Muscle of leg (tissue), 11 donors: ENCODE data around the gene LDLRAD3. TPM values are rescaled to one million over a fixed set of nuclear protein-coding genes. Genes with fewer than 3 reads are reported as not detected.

Source experiments
- DNase-seq: peaks from one replicate; pipeline ENCODE4 v3.0.0; 2013
- H3K27ac ChIP-seq: one replicate; pipeline ENCODE4 v1.5.1; 2013; ENCODE audit warnings: mild to moderate bottlenecking, low read length, control low read depth
- H3K27me3 ChIP-seq: one replicate; pipeline ENCODE4 v1.6.1; 2013; ENCODE audit warnings: low read length; ENCODE audit not compliant: control insufficient read depth, insufficient read depth
- H3K36me3 ChIP-seq: one replicate; pipeline ENCODE4 v1.6.1; 2013; ENCODE audit warnings: low read length; ENCODE audit not compliant: control insufficient read depth, insufficient read depth
- H3K4me1 ChIP-seq: one replicate; pipeline ENCODE4 v1.6.1; 2013; ENCODE audit warnings: low read length; ENCODE audit not compliant: control insufficient read depth, insufficient read depth
- H3K4me3 ChIP-seq: one replicate; pipeline ENCODE4 v1.5.1; 2013; ENCODE audit warnings: low read length, control low read depth
- H3K9me3 ChIP-seq: replicated peaks from 2 replicates; pipeline ENCODE4 v1.6.1; 2013; ENCODE audit warnings: low read depth, low read length; ENCODE audit not compliant: control insufficient read depth
- WGBS: methylation state at CpG from one replicate; pipeline ENCODE4 v1.1.5; 2013; ENCODE audit warnings: missing lambda C conversion rate; ENCODE audit not compliant: insufficient coverage; 5-methylcytosine and 5-hydroxymethylcytosine counted together
- polyA plus RNA-seq, 8 donors: library from polyadenylated mRNA; unstranded; fragments of 120-200 nt; gene quantifications; one replicate each; pipeline versions ENCODE4 v1.2.1 to v1.2.3, GENCODE V29; 2013; ENCODE audit warnings: inconsistent platforms in 1 of 8, low replicate concordance in 1 of 8; ENCODE audit not compliant: insufficient read length in 8 of 8, insufficient read depth in 1 of 8
- total RNA-seq: library from RNA; stranded (reverse); fragments of 120-200 nt; gene quantifications from one replicate; pipeline ENCODE4 v1.2.4, GENCODE V29; 2013

Gene LDLRAD3
- total and polyA plus RNA-seq, 9 donors, result 12.0 to 28.6 (median 20.9) TPM

DNA sequence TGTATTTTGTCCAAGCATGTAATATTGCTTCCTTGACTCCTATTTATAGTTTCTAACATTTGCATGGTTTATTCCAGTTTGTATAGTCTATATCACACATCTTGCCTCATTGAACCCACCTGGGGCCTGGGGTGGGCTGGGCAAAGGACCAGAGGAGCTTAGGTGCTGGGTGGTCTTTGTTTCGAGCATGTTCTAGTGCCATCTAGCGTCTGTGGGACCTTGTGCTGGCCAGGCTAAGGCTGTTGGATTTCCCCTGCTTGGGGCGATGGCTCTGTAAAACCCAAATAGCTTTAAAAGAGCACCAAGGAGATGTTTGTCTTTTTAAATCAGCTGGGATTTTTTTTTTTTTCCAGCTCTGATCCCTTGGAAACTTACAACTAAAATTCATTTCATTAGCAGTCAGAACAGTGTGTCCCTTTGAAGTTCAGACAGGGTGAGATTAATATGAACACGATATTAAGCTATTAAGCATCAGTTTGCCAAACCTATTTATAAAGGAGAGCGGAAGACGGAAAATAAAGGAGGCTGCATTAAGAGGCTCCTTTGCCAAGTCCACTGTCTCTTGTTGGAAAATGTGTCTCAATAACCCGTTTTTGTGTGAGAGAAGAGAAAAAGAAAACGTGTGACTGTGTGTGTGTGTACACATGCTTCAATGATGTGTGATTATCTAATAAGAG is 188.0 kb downstream of the LDLRAD3 start:
- DNase-seq, result peak; percentile 90
- no peaks in the 10 kb centered on the region for H3K4me1 ChIP-seq
- peak overlapping the region; percentile 37 for H3K27ac ChIP-seq
- no peaks in the 10 kb centered on the region for H3K27me3 ChIP-seq
- peaks cover 6% of the 10 kb centered on the region for H3K36me3 ChIP-seq
- no peaks in the 10 kb centered on the region for H3K9me3 ChIP-seq
- H3K4me3 ChIP-seq, result no peak overlapping the region
- 30% methylated on average over 5 of the region's 8 CpGs for WGBS

- WGBS, result no CpG with 5 or more reads among the region's 1 CpG
- Histone ChIP-seq H3K27me3 (no peaks in the 10 kb centered on the region), H3K4me3 (no peak overlapping the region), H3K36me3 (peaks cover 8% of the 10 kb centered on the region), H3K27ac (no peak overlapping the region), H3K9me3 (no peaks in the 10 kb centered on the region), H3K4me1 (no peaks in the 10 kb centered on the region)
- no peak for DNase-seq
Measured at GRCh38 chr11:36132940-36133339, 189.1 kb downstream of the LDLRAD3 start.

DNA sequence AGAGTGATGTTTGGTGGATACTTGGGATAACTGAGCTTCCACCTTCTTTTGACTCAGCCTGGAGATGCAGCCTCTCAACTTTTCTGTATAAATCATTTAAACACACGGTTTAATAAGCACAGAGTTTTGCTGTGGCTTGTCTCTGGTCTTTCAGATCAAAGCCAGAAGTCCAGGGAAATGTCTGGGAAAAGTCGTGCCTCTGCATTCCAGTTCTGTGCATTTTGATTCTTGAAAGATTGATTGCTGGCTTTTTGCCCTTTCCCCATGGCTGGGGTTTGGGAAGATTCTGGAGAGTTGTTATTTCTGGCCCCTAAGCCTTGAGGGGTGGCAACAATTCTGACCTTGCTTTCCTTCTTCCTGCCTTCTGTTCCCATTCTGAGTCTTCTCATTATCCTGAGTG is 191.2 kb downstream of the LDLRAD3 start:
- Histone ChIP-seq H3K36me3 (peaks cover 2% of the 10 kb centered on the region), H3K9me3 (no peaks in the 10 kb centered on the region), H3K27me3 (no peaks in the 10 kb centered on the region), H3K4me1 (no peaks in the 10 kb centered on the region), H3K4me3 (no peak overlapping the region), H3K27ac (no peak overlapping the region)
- no CpG with 5 or more reads among the region's 2 CpGs for whole genome bisulfite sequencing
- no peak for DNase-seq

GRCh38 chr11:36139767-36140166 is 195.9 kb downstream of the LDLRAD3 start:
- H3K9me3 ChIP-seq, result no peaks in the 10 kb centered on the region
- H3K4me3 ChIP-seq, result no peak overlapping the region
- no peaks in the 10 kb centered on the region for H3K27me3 ChIP-seq
- 92% methylated on average over 2 of the region's 3 CpGs for WGBS
- no peak for DNase-seq
- peaks cover 6% of the 10 kb centered on the region for H3K4me1 ChIP-seq
- peaks cover 6% of the 10 kb centered on the region for H3K36me3 ChIP-seq
- H3K27ac ChIP-seq, result no peak overlapping the region

DNA sequence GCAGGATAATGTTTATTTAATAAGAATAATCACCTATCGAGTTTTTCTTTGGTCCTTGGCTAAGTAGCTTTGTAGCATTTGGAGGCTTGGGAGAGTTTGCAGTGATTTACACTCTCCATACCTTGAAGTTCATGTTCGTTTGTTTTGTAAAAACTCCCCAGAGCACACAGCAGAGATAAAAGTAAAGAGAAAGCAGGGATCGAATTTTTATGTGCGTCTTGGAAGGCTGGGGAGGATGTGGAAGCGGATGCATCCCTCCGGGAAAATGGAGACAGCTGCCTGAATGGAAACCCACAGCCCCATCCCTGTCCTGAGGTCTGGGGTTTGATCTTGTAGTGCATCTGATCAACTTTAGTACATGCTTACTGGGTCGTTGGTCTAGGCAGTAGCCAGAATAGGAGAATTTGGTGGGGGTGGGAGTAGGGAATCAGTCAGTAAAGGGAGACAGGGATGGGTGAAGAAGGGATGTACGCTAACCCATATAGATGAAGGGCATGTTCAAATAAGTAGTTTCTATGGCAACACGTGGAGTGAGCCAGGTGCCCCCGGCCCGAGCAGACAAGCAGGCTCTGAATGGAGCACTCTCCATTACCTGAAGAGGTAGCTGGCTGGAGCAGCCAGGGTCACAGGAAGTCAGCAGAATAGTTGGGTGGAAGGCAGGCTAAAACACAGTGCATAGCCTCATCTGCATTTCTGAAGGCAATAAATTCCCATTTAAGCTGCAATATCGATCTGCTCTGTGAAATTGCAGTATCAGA is 197.5 kb downstream of the LDLRAD3 start:
- Histone ChIP-seq H3K36me3 (peaks cover 6% of the 10 kb centered on the region), H3K4me1 (peaks cover 6% of the 10 kb centered on the region), H3K27me3 (no peaks in the 10 kb centered on the region), H3K4me3 (no peak overlapping the region), H3K9me3 (no peaks in the 10 kb centered on the region), H3K27ac (no peak overlapping the region)
- WGBS, result 33% methylated on average over 6 of the region's 12 CpGs
- no peak for DNase-seq

DNA sequence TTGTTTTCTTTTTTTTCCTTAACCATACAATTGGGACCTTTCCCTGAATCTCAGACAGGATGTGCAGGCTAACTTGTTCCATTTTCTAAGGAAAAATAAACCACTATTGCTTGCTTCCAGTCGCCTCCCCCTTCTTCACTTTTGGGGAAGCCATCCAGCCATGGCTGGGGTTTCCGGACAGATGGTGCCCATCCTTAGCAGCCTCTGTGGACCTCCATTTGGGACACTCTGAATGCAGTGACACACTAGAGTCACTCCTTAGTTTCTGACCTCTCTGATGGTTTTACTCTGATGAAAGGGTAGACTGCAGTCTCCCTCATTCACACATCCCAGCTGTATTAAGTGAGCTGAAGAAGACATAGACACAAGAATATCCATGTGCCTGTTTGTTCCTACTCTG is 198.1 kb downstream of the LDLRAD3 start:
- H3K27me3 ChIP-seq, result no peaks in the 10 kb centered on the region
- no peak for DNase-seq
- H3K36me3 ChIP-seq, result peaks cover 6% of the 10 kb centered on the region
- WGBS, result 60% methylated on average over 1 of the region's 2 CpGs
- no peak overlapping the region for H3K4me3 ChIP-seq
- H3K27ac ChIP-seq, result no peak overlapping the region
- H3K9me3 ChIP-seq, result no peaks in the 10 kb centered on the region
- peaks cover 6% of the 10 kb centered on the region for H3K4me1 ChIP-seq

- WGBS, result 0% methylated on average over 1 of the region's 8 CpGs
- H3K27ac ChIP-seq, result no peak overlapping the region
- no peaks in the 10 kb centered on the region for H3K9me3 ChIP-seq
- no peak overlapping the region for H3K4me3 ChIP-seq
- H3K27me3 ChIP-seq, result no peaks in the 10 kb centered on the region
- peaks cover 6% of the 10 kb centered on the region for H3K4me1 ChIP-seq
- DNase-seq, result no peak
- peaks cover 7% of the 10 kb centered on the region for H3K36me3 ChIP-seq
Measured at GRCh38 chr11:36142439-36142838, 198.6 kb downstream of the LDLRAD3 start.

GRCh38 chr11:36142879-36143278 is 199.0 kb downstream of the LDLRAD3 start:
- Histone ChIP-seq H3K4me1 (peaks cover 6% of the 10 kb centered on the region), H3K27me3 (no peaks in the 10 kb centered on the region), H3K4me3 (no peak overlapping the region), H3K27ac (no peak overlapping the region), H3K9me3 (no peaks in the 10 kb centered on the region), H3K36me3 (peaks cover 8% of the 10 kb centered on the region)
- 92% methylated on average over 4 of the region's 6 CpGs for WGBS
- DNase-seq, result no peak

DNA sequence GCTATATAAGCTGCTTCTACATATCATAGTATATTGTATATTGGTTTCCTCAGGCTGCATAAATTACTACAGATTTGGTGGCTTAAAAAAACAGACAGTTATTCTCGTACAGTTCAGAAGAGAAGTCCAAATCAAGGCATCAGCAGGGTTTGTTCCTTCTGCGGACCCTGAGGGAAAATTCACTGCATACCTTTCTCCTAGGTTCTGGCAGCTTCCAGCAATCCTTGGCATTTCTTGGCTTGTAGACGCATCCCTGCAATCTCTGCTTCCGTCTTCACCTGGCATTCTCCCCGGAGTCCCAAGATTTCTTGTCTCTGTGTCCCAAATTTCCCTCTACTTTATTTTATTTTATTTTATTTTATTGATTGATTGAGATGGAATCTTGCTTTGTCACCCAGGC is 202.6 kb downstream of the LDLRAD3 start:
- Histone ChIP-seq H3K4me3 (no peak overlapping the region), H3K27ac (no peak overlapping the region), H3K36me3 (peaks cover 7% of the 10 kb centered on the region), H3K27me3 (no peaks in the 10 kb centered on the region), H3K4me1 (peaks cover 15% of the 10 kb centered on the region), H3K9me3 (no peaks in the 10 kb centered on the region)
- no peak for DNase-seq
- 71% methylated on average over 2 of the region's 5 CpGs for WGBS

DNA sequence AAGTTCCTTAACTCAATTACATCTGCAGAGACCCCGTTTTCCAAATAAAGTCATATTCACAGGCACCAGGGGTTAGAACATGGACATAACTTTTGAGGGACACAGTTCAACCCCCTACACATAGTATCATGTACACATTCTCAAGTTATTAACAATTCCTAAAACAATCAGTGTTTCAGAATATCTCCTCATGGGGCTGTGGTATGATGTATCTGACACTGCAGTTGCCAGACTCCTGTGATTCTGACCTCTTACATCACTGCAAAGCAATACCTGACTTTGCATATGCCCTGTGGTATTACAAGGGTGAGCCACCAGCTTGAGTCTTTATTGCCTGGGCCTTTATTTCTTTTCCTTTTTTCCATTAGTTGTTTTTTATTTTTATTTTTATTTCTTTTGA is 203.6 kb downstream of the LDLRAD3 start:
- H3K27me3 ChIP-seq, result no peaks in the 10 kb centered on the region
- H3K4me1 ChIP-seq, result peaks cover 10% of the 10 kb centered on the region
- H3K9me3 ChIP-seq, result no peaks in the 10 kb centered on the region
- H3K27ac ChIP-seq, result no peak overlapping the region
- 80% methylated on average over 1 of the region's 1 CpG for WGBS
- peaks cover 7% of the 10 kb centered on the region for H3K36me3 ChIP-seq
- no peak for DNase-seq
- H3K4me3 ChIP-seq, result no peak overlapping the region
